Suprapubic skin (tissue), 4 donors: ENCODE data around the gene SLIT2.

Experiments
- EP300 ChIP-seq: sonication (generic); formaldehyde crosslinking; IDR thresholded peaks from one replicate; pipeline ENCODE4 v1.6.1; 2017; ENCODE audit warnings: antibody characterized with exemption
- POLR2A ChIP-seq, 2 donors: fragments of 450-650 bp; IDR thresholded peaks; one replicate each; pipeline ENCODE4 v1.6.1; 2017; ENCODE audit warnings: antibody characterized with exemption in 2 of 2, mild to moderate bottlenecking in 2 of 2, moderate library complexity in 2 of 2
- POLR2AphosphoS5 ChIP-seq, 3 donors: sonication (generic); formaldehyde crosslinking; IDR thresholded peaks; one replicate each; pipeline ENCODE4 v1.6.1; 2017; ENCODE audit warnings: antibody characterized with exemption in 3 of 3
- TF ChIP-seq, protein P1 (sequence below), 2 donors: fragments of 200-600 bp in 1 of 2; fragments of 450-650 bp in 1 of 2; sonication (generic) in 1 of 2; IDR thresholded peaks; one replicate each; pipeline ENCODE4 v1.5.1; 2016 to 2019; ENCODE audit warnings: antibody characterized with exemption in 2 of 2, mild to moderate bottlenecking in 1 of 2, moderate library complexity in 1 of 2

- TF ChIP-seq POLR2A (IDR thresholded peaks at IDR 0.05) (no peak), POLR2AphosphoS5 (IDR thresholded peaks at IDR 0.05) (no peak), EP300 (no peak)
- TF ChIP-seq, protein P1, sequence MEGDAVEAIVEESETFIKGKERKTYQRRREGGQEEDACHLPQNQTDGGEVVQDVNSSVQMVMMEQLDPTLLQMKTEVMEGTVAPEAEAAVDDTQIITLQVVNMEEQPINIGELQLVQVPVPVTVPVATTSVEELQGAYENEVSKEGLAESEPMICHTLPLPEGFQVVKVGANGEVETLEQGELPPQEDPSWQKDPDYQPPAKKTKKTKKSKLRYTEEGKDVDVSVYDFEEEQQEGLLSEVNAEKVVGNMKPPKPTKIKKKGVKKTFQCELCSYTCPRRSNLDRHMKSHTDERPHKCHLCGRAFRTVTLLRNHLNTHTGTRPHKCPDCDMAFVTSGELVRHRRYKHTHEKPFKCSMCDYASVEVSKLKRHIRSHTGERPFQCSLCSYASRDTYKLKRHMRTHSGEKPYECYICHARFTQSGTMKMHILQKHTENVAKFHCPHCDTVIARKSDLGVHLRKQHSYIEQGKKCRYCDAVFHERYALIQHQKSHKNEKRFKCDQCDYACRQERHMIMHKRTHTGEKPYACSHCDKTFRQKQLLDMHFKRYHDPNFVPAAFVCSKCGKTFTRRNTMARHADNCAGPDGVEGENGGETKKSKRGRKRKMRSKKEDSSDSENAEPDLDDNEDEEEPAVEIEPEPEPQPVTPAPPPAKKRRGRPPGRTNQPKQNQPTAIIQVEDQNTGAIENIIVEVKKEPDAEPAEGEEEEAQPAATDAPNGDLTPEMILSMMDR (IDR thresholded peaks at IDR 0.05) = no peak
Measured at GRCh38 chr4:20299515-20299914, 47.8 kb downstream of the SLIT2 start.
